ENCODE data around the gene LOXL1.

- TF ChIP-seq CTCF (IDR thresholded peaks at IDR 0.05) (no peak), POLR2A (IDR thresholded peaks at IDR 0.05) (peak in 1 of 2 donors; percentile 80)
Measured at GRCh38 chr15:73926219-73927002, at the start of gene LOXL1.

Data from heart left ventricle (tissue), 13 donors.